Neuronal stem cell (in vitro differentiated cells): ENCODE results near the gene OBSCN. TPM values are rescaled to one million over a fixed set of nuclear protein-coding genes. Genes with fewer than 3 reads are reported as not detected.

Experiments
- DNase-seq: peaks from one replicate; pipeline ENCODE4 v3.0.0-alpha.2; 2013; ENCODE audit warnings: low spot score
- H2AFZ ChIP-seq: one replicate; pipeline ENCODE4 v1.6.1; 2013; ENCODE audit warnings: mild to moderate bottlenecking, low read length, inconsistent platforms
- H2AK5ac ChIP-seq: 2 replicates; pipeline ENCODE4 v1.6.1; 2013; ENCODE audit warnings: low read depth, mild to moderate bottlenecking, inconsistent platforms, low read length, moderate library complexity, mixed read lengths
- H2BK120ac ChIP-seq: 2 replicates; pipeline ENCODE4 v1.6.1; 2013; ENCODE audit warnings: low read depth, mild to moderate bottlenecking, inconsistent platforms, low read length, moderate library complexity, mixed read lengths
- H2BK12ac ChIP-seq: one replicate; pipeline ENCODE4 v1.6.1; 2013; ENCODE audit warnings: low read length, inconsistent platforms
- H2BK15ac ChIP-seq: 2 replicates; pipeline ENCODE4 v1.6.1; 2013; ENCODE audit warnings: mild to moderate bottlenecking, low read length, inconsistent platforms, mixed read lengths
- H2BK5ac ChIP-seq: one replicate; pipeline ENCODE4 v1.6.1; 2013; ENCODE audit warnings: inconsistent platforms, mild to moderate bottlenecking, low read length, moderate library complexity
- H3K14ac ChIP-seq: one replicate; pipeline ENCODE4 v1.6.1; 2013; ENCODE audit warnings: low read length, inconsistent platforms
- H3K18ac ChIP-seq: 2 replicates; pipeline ENCODE4 v1.6.1; 2013; ENCODE audit warnings: low read length, inconsistent platforms
- H3K23ac ChIP-seq: 2 replicates; pipeline ENCODE4 v1.6.1; 2013; ENCODE audit warnings: low read depth, mild to moderate bottlenecking, mixed read lengths, low read length, inconsistent platforms; ENCODE audit not compliant: poor library complexity
- H3K27ac ChIP-seq: replicated peaks from 3 replicates; pipeline ENCODE4 v1.5.1; 2013; ENCODE audit warnings: low read length, inconsistent platforms
- H3K27me3 ChIP-seq, 3 experiments: 2 replicates each; pipeline ENCODE4 v1.6.1; 2013; ENCODE audit warnings: low read length in 3 of 3, mild to moderate bottlenecking in 2 of 3, inconsistent platforms in 1 of 3, low read depth in 1 of 3, mixed read lengths in 1 of 3, moderate library complexity in 1 of 3; ENCODE audit not compliant: control insufficient read depth in 3 of 3, insufficient read depth in 3 of 3
- H3K36me3 ChIP-seq, 2 donors: replicated peaks in 1 of 2; 2 replicates each; pipeline ENCODE4 v1.6.1; 2013; ENCODE audit warnings: low read length in 2 of 2; ENCODE audit not compliant: control insufficient read depth in 2 of 2, insufficient read depth in 2 of 2
- H3K4ac ChIP-seq: 2 replicates; pipeline ENCODE4 v1.6.1; 2013; ENCODE audit warnings: inconsistent platforms, mild to moderate bottlenecking, low read length, moderate library complexity
- H3K4me1 ChIP-seq, 2 donors: 1 replicate in 1 of 2; 2 replicates in 1 of 2; pipeline ENCODE4 v1.6.1; 2013; ENCODE audit warnings: low read length in 2 of 2, low read depth in 1 of 2; ENCODE audit not compliant: control insufficient read depth in 2 of 2, insufficient read depth in 1 of 2
- H3K4me2 ChIP-seq: one replicate; pipeline ENCODE4 v1.6.1; 2013; ENCODE audit warnings: mild to moderate bottlenecking, low read length, inconsistent platforms; ENCODE audit not compliant: insufficient read depth, poor library complexity, severe bottlenecking
- H3K4me3 ChIP-seq, 2 donors: 2 replicates each; pipeline ENCODE4 v1.5.1; 2013; ENCODE audit warnings: low read length in 2 of 2, mild to moderate bottlenecking in 2 of 2, inconsistent platforms in 1 of 2, moderate library complexity in 1 of 2
- H3K79me1 ChIP-seq: one replicate; pipeline ENCODE4 v1.6.1; 2013; ENCODE audit warnings: low read depth, mild to moderate bottlenecking, inconsistent platforms, low read length, moderate library complexity
- H3K9ac ChIP-seq: one replicate; pipeline ENCODE4 v1.6.1; 2013; ENCODE audit warnings: mild to moderate bottlenecking, low read depth, low read length, inconsistent platforms; ENCODE audit not compliant: poor library complexity
- H3K9me3 ChIP-seq, 2 donors: replicated peaks in 1 of 2; 2 replicates each; pipeline versions ENCODE3 to v1.6.1; 2013; ENCODE audit warnings: low read length in 2 of 2, mild to moderate bottlenecking in 2 of 2, inconsistent platforms in 1 of 2, low read depth in 1 of 2, mixed read lengths in 1 of 2, moderate library complexity in 1 of 2; ENCODE audit not compliant: control insufficient read depth in 2 of 2, insufficient read depth in 1 of 2
- H4K8ac ChIP-seq: one replicate; pipeline ENCODE4 v1.6.1; 2013; ENCODE audit warnings: low read depth, mild to moderate bottlenecking, inconsistent platforms, low read length, moderate library complexity
- H4K91ac ChIP-seq: one replicate; pipeline ENCODE4 v1.6.1; 2013; ENCODE audit warnings: low read length, low read depth, mild to moderate bottlenecking, inconsistent platforms; ENCODE audit not compliant: poor library complexity
- WGBS, 2 donors: extraction: QIAGEN DNeasy Blood & Tissue Kit; methylation state at CpG; one replicate each; pipeline ENCODE4 v1.1.7; 2013; ENCODE audit warnings: missing lambda C conversion rate in 2 of 2, mixed read lengths in 1 of 2; ENCODE audit not compliant: insufficient read length in 2 of 2, insufficient replicate concordance in 1 of 2; ENCODE audit errors: extremely low coverage in 2 of 2; 5-methylcytosine and 5-hydroxymethylcytosine counted together
- polyA plus RNA-seq, 2 experiments: library from polyadenylated mRNA; stranded (reverse); fragments of 200-250 nt; gene quantifications; one replicate each; pipeline ENCODE4 v1.2.3, GENCODE V29; 2013

Gene OBSCN, protein sequence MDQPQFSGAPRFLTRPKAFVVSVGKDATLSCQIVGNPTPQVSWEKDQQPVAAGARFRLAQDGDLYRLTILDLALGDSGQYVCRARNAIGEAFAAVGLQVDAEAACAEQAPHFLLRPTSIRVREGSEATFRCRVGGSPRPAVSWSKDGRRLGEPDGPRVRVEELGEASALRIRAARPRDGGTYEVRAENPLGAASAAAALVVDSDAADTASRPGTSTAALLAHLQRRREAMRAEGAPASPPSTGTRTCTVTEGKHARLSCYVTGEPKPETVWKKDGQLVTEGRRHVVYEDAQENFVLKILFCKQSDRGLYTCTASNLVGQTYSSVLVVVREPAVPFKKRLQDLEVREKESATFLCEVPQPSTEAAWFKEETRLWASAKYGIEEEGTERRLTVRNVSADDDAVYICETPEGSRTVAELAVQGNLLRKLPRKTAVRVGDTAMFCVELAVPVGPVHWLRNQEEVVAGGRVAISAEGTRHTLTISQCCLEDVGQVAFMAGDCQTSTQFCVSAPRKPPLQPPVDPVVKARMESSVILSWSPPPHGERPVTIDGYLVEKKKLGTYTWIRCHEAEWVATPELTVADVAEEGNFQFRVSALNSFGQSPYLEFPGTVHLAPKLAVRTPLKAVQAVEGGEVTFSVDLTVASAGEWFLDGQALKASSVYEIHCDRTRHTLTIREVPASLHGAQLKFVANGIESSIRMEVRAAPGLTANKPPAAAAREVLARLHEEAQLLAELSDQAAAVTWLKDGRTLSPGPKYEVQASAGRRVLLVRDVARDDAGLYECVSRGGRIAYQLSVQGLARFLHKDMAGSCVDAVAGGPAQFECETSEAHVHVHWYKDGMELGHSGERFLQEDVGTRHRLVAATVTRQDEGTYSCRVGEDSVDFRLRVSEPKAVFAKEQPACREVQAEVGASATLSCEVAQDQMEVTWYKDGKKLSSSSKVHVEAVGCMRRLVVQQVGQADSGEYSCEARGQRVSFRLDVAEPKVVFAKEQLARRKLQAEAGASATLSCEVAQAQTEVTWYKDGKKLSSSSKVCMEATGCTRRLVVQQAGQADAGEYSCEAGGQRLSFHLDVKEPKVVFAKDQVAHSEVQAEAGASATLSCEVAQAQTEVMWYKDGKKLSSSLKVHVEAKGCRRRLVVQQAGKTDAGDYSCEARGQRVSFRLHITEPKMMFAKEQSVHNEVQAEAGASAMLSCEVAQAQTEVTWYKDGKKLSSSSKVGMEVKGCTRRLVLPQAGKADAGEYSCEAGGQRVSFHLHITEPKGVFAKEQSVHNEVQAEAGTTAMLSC (N-terminal part only)
- 7.3 TPM for polyA plus RNA-seq (2013, experiment 1 of 2)
- 7.9 TPM for polyA plus RNA-seq (2013, experiment 2 of 2)

DNA sequence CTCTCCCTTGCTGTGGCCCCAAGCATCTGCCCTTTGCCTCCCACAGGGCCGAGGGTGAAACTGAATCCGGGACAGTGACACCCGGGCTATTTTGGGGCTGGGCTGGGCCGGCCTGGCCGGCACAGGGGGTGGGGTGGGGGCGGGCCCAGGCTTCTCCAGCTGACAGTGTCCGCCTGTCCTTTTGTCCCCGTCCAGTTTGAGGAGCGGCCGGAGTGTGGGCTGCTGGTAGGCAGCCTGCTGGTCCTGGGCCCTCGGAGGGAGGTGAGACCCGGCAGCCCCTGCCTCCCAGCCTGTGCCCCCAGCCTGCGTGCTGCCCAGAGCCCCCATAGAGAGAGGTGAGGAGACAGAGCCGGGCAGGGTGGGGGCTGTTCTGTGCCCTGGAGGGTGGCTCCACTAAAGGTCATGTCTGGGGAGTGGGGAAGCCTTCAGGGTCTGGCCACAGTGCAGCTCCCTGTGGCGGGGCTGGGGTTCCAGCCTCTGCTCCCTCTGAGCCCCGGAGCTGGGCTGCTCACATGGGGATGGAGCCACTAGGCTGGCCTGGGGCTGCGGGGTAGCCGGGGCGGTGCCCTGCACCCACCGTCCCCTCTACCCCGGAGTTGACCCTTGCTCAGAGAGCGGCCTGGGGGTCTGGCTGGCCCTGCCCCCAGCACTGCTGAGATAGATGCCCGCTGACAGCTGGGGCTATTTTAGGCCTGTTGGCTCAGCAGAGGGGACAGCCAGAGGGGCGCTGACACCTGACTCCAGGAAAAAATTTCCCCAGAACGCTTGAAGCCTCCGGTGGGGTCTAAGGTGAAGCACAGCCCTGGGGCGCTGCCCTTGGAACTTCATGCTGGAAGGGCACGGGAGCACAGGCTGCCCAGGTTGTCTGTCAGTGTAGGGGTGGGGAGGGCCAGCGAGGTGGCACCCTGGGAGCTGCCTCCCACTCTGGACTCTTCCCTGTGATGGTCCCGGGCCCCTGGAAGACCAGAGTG is at the start of gene OBSCN:
Gene OBSCN (plus strand): TSS at position 194 of the 971 bp plus-strand sequence. CDS start 3,740 bp downstream, outside the sequence.
- Histone ChIP-seq H3K27ac (no peak within 1 kb of the TSS), H3K4me3 (peak within 1 kb of the TSS in 1 of 2 donors; percentile 2)

DNA sequence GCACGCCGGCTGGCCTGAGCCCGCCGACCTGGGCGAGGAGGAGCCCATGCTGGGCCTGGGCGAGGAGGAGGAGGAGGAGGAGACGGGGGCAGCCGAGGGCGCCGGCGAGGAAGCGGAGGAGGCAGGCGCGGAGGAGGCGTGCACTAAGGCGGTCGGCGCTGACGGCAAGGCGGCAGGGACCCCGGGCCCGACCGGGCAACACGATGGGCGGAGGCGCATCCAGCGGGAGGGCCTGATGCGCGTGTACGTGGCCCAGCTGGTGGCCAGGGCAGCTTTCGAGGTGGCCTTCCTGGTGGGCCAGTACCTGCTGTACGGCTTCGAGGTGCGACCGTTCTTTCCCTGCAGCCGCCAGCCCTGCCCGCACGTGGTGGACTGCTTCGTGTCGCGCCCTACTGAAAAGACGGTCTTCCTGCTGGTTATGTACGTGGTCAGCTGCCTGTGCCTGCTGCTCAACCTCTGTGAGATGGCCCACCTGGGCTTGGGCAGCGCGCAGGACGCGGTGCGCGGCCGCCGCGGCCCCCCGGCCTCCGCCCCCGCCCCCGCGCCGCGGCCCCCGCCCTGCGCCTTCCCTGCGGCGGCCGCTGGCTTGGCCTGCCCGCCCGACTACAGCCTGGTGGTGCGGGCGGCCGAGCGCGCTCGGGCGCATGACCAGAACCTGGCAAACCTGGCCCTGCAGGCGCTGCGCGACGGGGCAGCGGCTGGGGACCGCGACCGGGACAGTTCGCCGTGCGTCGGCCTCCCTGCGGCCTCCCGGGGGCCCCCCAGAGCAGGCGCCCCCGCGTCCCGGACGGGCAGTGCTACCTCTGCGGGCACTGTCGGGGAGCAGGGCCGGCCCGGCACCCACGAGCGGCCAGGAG is 49.5 kb upstream of the OBSCN start:
- no peak overlapping the region for H2BK120ac ChIP-seq
- DNase-seq = no peak
- no peaks in the 10 kb centered on the region for H3K27me3 ChIP-seq
- WGBS, 2 donors = no CpG with 5 or more reads among the region's 98 CpGs
- no peak overlapping the region for H3K4me2 ChIP-seq
- peaks cover 2% of the 10 kb centered on the region for H3K79me1 ChIP-seq
- H4K8ac ChIP-seq = no peak overlapping the region
- peak overlapping the region; percentile 31 for H2BK15ac ChIP-seq
- peak overlapping the region; percentile 75 for H3K23ac ChIP-seq
- no peak overlapping the region for H3K27ac ChIP-seq
- H2BK12ac ChIP-seq = peak overlapping the region; percentile 87
- no peak overlapping the region for H3K18ac ChIP-seq
- peak overlapping the region; percentile 64 for H3K14ac ChIP-seq
- no peaks in the 10 kb centered on the region for H3K9me3 ChIP-seq
- peak overlapping the region; percentile 81 for H2AK5ac ChIP-seq
- no peak overlapping the region for H4K91ac ChIP-seq
- peaks cover 0 to 10% of the 10 kb centered on the region in 2 donors for H3K4me1 ChIP-seq
- no peak overlapping the region for H3K4me3 ChIP-seq
- H2BK5ac ChIP-seq = peak overlapping the region; percentile 44
- no peak overlapping the region for H2AFZ ChIP-seq
- H3K36me3 ChIP-seq = no peaks in the 10 kb centered on the region
- no peak overlapping the region for H3K4ac ChIP-seq
- H3K9ac ChIP-seq = peak overlapping the region; percentile 50

More for the DNA sequence above, at the start of gene OBSCN:
- H3K23ac ChIP-seq = peak within 1 kb of the TSS; percentile 65
- no peaks in the 10 kb centered on the region for H3K36me3 ChIP-seq
- peak within 1 kb of the TSS; percentile 89 for H3K14ac ChIP-seq
- H3K9ac ChIP-seq = peak within 1 kb of the TSS; percentile 77
- H2BK15ac ChIP-seq = peak within 1 kb of the TSS; percentile 96
- peak within 1 kb of the TSS; percentile 99 for H2AK5ac ChIP-seq
- no peak within 1 kb of the TSS for H2BK120ac ChIP-seq
- no peak for DNase-seq
- peak within 1 kb of the TSS; percentile 82 for H2BK5ac ChIP-seq
- no peak within 1 kb of the TSS for H4K91ac ChIP-seq
- H3K4me2 ChIP-seq = no peak within 1 kb of the TSS
- peaks cover 28% of the 10 kb centered on the region in 2 donors for H3K4me1 ChIP-seq
- H4K8ac ChIP-seq = peak within 1 kb of the TSS; percentile 17
- no CpG with 5 or more reads among the region's 30 CpGs for WGBS, 2 donors
- peaks cover 0 to 3% of the 10 kb centered on the region in 2 donors for H3K9me3 ChIP-seq
- peaks cover 8% of the 10 kb centered on the region for H3K79me1 ChIP-seq
- peak within 1 kb of the TSS; percentile 37 for H3K4ac ChIP-seq
- peak within 1 kb of the TSS; percentile 73 for H2BK12ac ChIP-seq
- peak within 1 kb of the TSS; percentile 87 for H3K18ac ChIP-seq
- peak within 1 kb of the TSS; percentile 85 for H2AFZ ChIP-seq
- H3K27me3 ChIP-seq = peaks cover 0 to 13% (median 7%) of the 10 kb centered on the region in 3 experiments

DNA sequence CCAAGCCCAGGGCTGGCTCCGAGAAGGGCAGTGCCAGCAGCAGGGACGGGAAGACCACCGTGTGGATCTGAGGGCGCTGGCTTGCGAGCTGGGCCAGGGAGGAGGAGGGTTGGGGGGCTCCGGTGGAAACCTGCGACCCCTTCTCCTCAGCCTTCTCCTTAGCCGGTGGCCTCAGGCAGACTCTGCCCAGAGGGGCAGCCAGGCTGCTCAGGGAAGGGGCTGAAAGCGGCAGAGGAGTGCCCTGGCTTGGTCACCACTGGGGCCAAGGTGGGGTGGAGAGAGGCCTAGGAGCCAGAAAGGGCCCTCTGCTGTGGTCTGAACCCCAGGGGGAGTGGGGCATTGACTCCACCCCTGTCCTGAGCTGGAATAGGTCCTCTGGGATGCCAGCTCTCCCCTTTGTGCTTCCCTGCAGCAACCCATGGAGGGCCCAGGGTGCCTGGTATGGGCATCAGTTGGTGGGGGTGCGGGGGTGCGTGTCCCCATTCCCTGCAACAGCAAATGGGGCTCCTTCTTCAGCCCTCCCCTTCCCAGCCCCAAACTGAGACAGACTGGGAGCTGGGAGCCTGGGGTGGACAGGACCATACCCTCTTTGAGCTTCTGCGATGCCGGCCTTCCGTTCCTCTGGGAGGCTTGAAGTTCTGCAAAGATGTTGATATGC is 48.7 kb upstream of the OBSCN start:
- Histone ChIP-seq H3K14ac (no peak overlapping the region), H4K8ac (peak overlapping the region; percentile 57), H3K18ac (no peak overlapping the region), H3K27me3 (no peaks in the 10 kb centered on the region), H3K4ac (no peak overlapping the region), H2BK120ac (no peak overlapping the region), H3K9ac (no peak overlapping the region), H2AK5ac (peak overlapping the region; percentile 81), H4K91ac (no peak overlapping the region), H2BK15ac (no peak overlapping the region), H3K4me2 (no peak overlapping the region), H3K4me1 (peaks cover 0 to 10% of the 10 kb centered on the region in 2 donors), H3K27ac (no peak overlapping the region), H3K23ac (no peak overlapping the region), H3K4me3 (no peak overlapping the region), H3K9me3 (no peaks in the 10 kb centered on the region), H2BK5ac (no peak overlapping the region), H3K79me1 (peaks cover 2% of the 10 kb centered on the region), H2AFZ (no peak overlapping the region), H2BK12ac (no peak overlapping the region), H3K36me3 (no peaks in the 10 kb centered on the region)
- no CpG with 5 or more reads among the region's 14 CpGs for WGBS, 2 donors
- DNase-seq = no peak
